HFFc6 (cell line): ENCODE data around the gene OXTR. TPM values are rescaled to one million over a fixed set of nuclear protein-coding genes. Genes with fewer than 3 reads are reported as not detected.

Experiments
- DNase-seq: peaks from one replicate; pipeline ENCODE4 v3.0.0-alpha.2; 2018
- H3K27ac Mint-ChIP-seq: 2 replicates; pipeline ENCODE4 v1.8.0; 2020; ENCODE audit warnings: mild to moderate bottlenecking, mixed read lengths
- H3K27me3 Mint-ChIP-seq: 2 replicates; pipeline ENCODE4 v1.8.0; 2021; ENCODE audit warnings: mild to moderate bottlenecking, moderate library complexity, mixed read lengths; ENCODE audit not compliant: insufficient read depth
- H3K36me3 Mint-ChIP-seq: 2 replicates; pipeline ENCODE4 v1.8.0; 2021; ENCODE audit warnings: low read depth, mixed read lengths
- H3K4me1 Mint-ChIP-seq: 2 replicates; pipeline ENCODE4 v1.8.0; 2020; ENCODE audit warnings: low read depth, mixed read lengths
- H3K4me3 Mint-ChIP-seq: 2 replicates; pipeline ENCODE4 v1.8.0; 2020; ENCODE audit warnings: mild to moderate bottlenecking, moderate library complexity, mixed read lengths
- H3K9me3 Mint-ChIP-seq: 2 replicates; pipeline ENCODE4 v1.8.0; 2020; ENCODE audit warnings: mild to moderate bottlenecking, mixed read lengths
- CTCF ChIP-seq: fragments of 200-600 bp; sonication (generic); IDR thresholded peaks from 2 replicates; pipeline ENCODE4 v1.5.0; 2021; ENCODE audit warnings: antibody characterized with exemption, mild to moderate bottlenecking
- total RNA-seq, 6 experiments: library from RNA; stranded (reverse); fragmentation: NEBNext Ultra II Directional; extraction: Animal tissue kit (Norgen Biotek cat#: 25700); gene quantifications; 2 replicates in 1 of 6; 3 replicates in 5 of 6; pipeline ENCODE4 v1.2.3, GENCODE V29; 2021

Gene OXTR
- total RNA-seq, 6 experiments from 2014 or later, result 596 to 899 (median 635) TPM

- peaks cover 4% of the 10 kb centered on the region for H3K27me3 Mint-ChIP-seq
- no peaks in the 10 kb centered on the region for H3K9me3 Mint-ChIP-seq
- H3K36me3 Mint-ChIP-seq, result no peaks in the 10 kb centered on the region
- no peak overlapping the region for H3K27ac Mint-ChIP-seq
- no peak for TF ChIP-seq CTCF
- no peak for DNase-seq
- H3K4me3 Mint-ChIP-seq, result no peak overlapping the region
- peaks cover 40% of the 10 kb centered on the region for H3K4me1 Mint-ChIP-seq
Observed at GRCh38 chr3:8737301-8737700, 32.1 kb downstream of the OXTR start.

GRCh38 chr3:8736436-8736835 is 33.0 kb downstream of the OXTR start:
- H3K4me3 Mint-ChIP-seq, result no peak overlapping the region
- peaks cover 4% of the 10 kb centered on the region for H3K27me3 Mint-ChIP-seq
- H3K36me3 Mint-ChIP-seq, result no peaks in the 10 kb centered on the region
- H3K27ac Mint-ChIP-seq, result no peak overlapping the region
- H3K9me3 Mint-ChIP-seq, result no peaks in the 10 kb centered on the region
- peaks cover 33% of the 10 kb centered on the region for H3K4me1 Mint-ChIP-seq
- TF ChIP-seq CTCF, result no peak
- DNase-seq, result no peak

GRCh38 chr3:8734908-8735307 is 34.5 kb downstream of the OXTR start:
- Mint-ChIP-seq H3K36me3 (no peaks in the 10 kb centered on the region), H3K9me3 (no peaks in the 10 kb centered on the region), H3K4me3 (no peak overlapping the region), H3K27ac (no peak overlapping the region), H3K27me3 (peaks cover 4% of the 10 kb centered on the region), H3K4me1 (peaks cover 33% of the 10 kb centered on the region)
- no peak for DNase-seq
- TF ChIP-seq CTCF, result no peak

- no peak overlapping the region for H3K4me3 Mint-ChIP-seq
- H3K27me3 Mint-ChIP-seq, result peaks cover 4% of the 10 kb centered on the region
- TF ChIP-seq CTCF, result no peak
- no peaks in the 10 kb centered on the region for H3K9me3 Mint-ChIP-seq
- peaks cover 34% of the 10 kb centered on the region for H3K4me1 Mint-ChIP-seq
- DNase-seq, result no peak
- no peak overlapping the region for H3K27ac Mint-ChIP-seq
- H3K36me3 Mint-ChIP-seq, result no peaks in the 10 kb centered on the region
Observed at GRCh38 chr3:8734137-8734878, 35.1 kb downstream of the OXTR start.

- Mint-ChIP-seq H3K36me3 (no peaks in the 10 kb centered on the region), H3K4me1 (peaks cover 26% of the 10 kb centered on the region), H3K9me3 (no peaks in the 10 kb centered on the region), H3K27ac (no peak within 1 kb of the TSS), H3K4me3 (no peak within 1 kb of the TSS), H3K27me3 (peaks cover 4% of the 10 kb centered on the region)
- TF ChIP-seq CTCF, result no peak
- DNase-seq, result no peak
Observed at GRCh38 chr3:8733332-8734094, 35.9 kb downstream of the OXTR start, which contains the start of gene CAV3. CAV3 (plus strand) TSS chr3:8733802; CDS start chr3:8733877, 75 bp downstream.
